B cell (primary cell): ENCODE measurements around the gene DOCK7. TPM values are rescaled to one million over a fixed set of nuclear protein-coding genes. Genes with fewer than 3 reads are reported as not detected.

Source experiments
- ATAC-seq: fragments of 200-7000 bp; cut with Tn5 transposase; one replicate; pipeline ENCODE4 v1.10.0; 2021; ENCODE audit warnings: low read depth, mild to moderate bottlenecking, moderate number of reproducible peaks, moderate library complexity
- CTCF ChIA-PET: fragments of 350-600 bp; sonication (Branson Sonifier 250); formaldehyde crosslinking; loops from one replicate; lab custom pipeline; 2021; ENCODE audit warnings: antibody characterized with exemption, inconsistent platforms; lab: Charles Lee
- POLR2A ChIA-PET: fragments of 350-600 bp; sonication (Branson Sonifier 250); formaldehyde crosslinking; loops from one replicate; lab custom pipeline; 2021; ENCODE audit warnings: antibody characterized with exemption; lab: Charles Lee
- DNase-seq: peaks from one replicate; pipeline ENCODE4 v3.0.0; 2013
- H2AFZ ChIP-seq: 2 replicates; pipeline ENCODE4 v1.6.1; 2012; ENCODE audit warnings: mild to moderate bottlenecking, low read depth, low read length; ENCODE audit not compliant: insufficient read depth, poor library complexity, severe bottlenecking
- H3K27ac ChIP-seq, 2 donors: 1 replicate in 1 of 2; 2 replicates in 1 of 2; pipeline ENCODE4 v1.5.1; 2012 to 2013; ENCODE audit warnings: low read length in 2 of 2, mild to moderate bottlenecking in 2 of 2, moderate library complexity in 1 of 2
- H3K27me3 ChIP-seq, 4 experiments: fragments of 200-600 bp in 1 of 4; sonication (generic) in 1 of 4; replicated peaks in 1 of 4; 1 replicate in 2 of 4; 2 replicates in 2 of 4; pipeline versions ENCODE4 v1.6.1 to v1.7.0; 2013 to 2016; ENCODE audit warnings: low read length in 3 of 4, mild to moderate bottlenecking in 2 of 4, mixed read lengths in 1 of 4, moderate library complexity in 1 of 4; ENCODE audit not compliant: insufficient read depth in 4 of 4, control insufficient read depth in 3 of 4; ENCODE audit errors: control extremely low read depth in 1 of 4
- H3K36me3 ChIP-seq, 2 experiments: replicated peaks in 1 of 2; 1 replicate in 1 of 2; 2 replicates in 1 of 2; pipeline versions ENCODE4 v1.6.1 to v1.7.1; 2013; ENCODE audit warnings: low read length in 1 of 2; ENCODE audit not compliant: insufficient read depth in 2 of 2, control insufficient read depth in 1 of 2; ENCODE audit errors: control extremely low read depth in 1 of 2, extremely low read depth in 1 of 2
- H3K4me1 ChIP-seq, 2 donors: fragments of 200-600 bp in 1 of 2; sonication (generic) in 1 of 2; 1 replicate in 1 of 2; 2 replicates in 1 of 2; pipeline versions ENCODE4 v1.5.1 to v1.6.1; 2013 to 2017; ENCODE audit warnings: low read length in 2 of 2; ENCODE audit not compliant: control insufficient read depth in 2 of 2, insufficient read depth in 2 of 2
- H3K4me2 ChIP-seq: replicated peaks from 2 replicates; pipeline ENCODE3; 2012; ENCODE audit warnings: mild to moderate bottlenecking, low read depth, low read length; ENCODE audit not compliant: poor library complexity, severe bottlenecking
- H3K4me3 ChIP-seq, 5 experiments: fragments of 200-600 bp in 1 of 5; sonication (generic) in 1 of 5; 1 replicate in 3 of 5; 2 replicates in 2 of 5; pipeline versions ENCODE4 v1.5.1 to v1.7.0; 2011 to 2016; ENCODE audit warnings: low read length in 4 of 5, mild to moderate bottlenecking in 4 of 5, low read depth in 2 of 5, control low read depth in 1 of 5, moderate library complexity in 1 of 5; ENCODE audit not compliant: insufficient read depth in 1 of 5; ENCODE audit errors: control extremely low read depth in 1 of 5, extremely low read depth in 1 of 5
- H3K79me2 ChIP-seq: fragments of 200-600 bp; sonication (generic); one replicate; pipeline ENCODE4 v1.6.0; 2016; ENCODE audit warnings: low read length; ENCODE audit not compliant: control insufficient read depth, insufficient read depth
- H3K9ac ChIP-seq: fragments of 200-600 bp; sonication (generic); 2 replicates; pipeline ENCODE4 v1.6.1; 2017; ENCODE audit warnings: mild to moderate bottlenecking, low read length, moderate library complexity
- H3K9me3 ChIP-seq, 3 donors: one replicate each; pipeline versions ENCODE4 v1.6.1 to v1.7.1; 2013; ENCODE audit warnings: low read length in 2 of 3; ENCODE audit not compliant: control insufficient read depth in 2 of 3, insufficient read depth in 1 of 3; ENCODE audit errors: control extremely low read depth in 1 of 3
- H4K20me1 ChIP-seq: 2 replicates; pipeline ENCODE4 v1.6.0; 2012; ENCODE audit warnings: mild to moderate bottlenecking, low read length; ENCODE audit not compliant: insufficient read depth, control insufficient read depth, poor library complexity, severe bottlenecking
- H3K27ac Mint-ChIP-seq: one replicate; pipeline ENCODE4 v1.8.0; 2021; ENCODE audit warnings: mixed read lengths
- H3K27me3 Mint-ChIP-seq: one replicate; pipeline ENCODE4 v1.8.0; 2021; ENCODE audit warnings: mixed read lengths
- H3K4me1 Mint-ChIP-seq: one replicate; pipeline ENCODE4 v1.8.0; 2021; ENCODE audit warnings: mixed read lengths
- H3K4me3 Mint-ChIP-seq: one replicate; pipeline ENCODE4 v1.8.0; 2021; ENCODE audit warnings: mixed read lengths
- H3K9me3 Mint-ChIP-seq: one replicate; pipeline ENCODE4 v1.8.0; 2022; ENCODE audit warnings: mixed read lengths; ENCODE audit not compliant: insufficient read depth
- EZH2 ChIP-seq: IDR thresholded peaks from 2 replicates; pipeline ENCODE4 v1.6.1; 2012; ENCODE audit warnings: borderline replicate concordance, low read depth, mild to moderate bottlenecking, moderate library complexity, low read length; ENCODE audit not compliant: insufficient read depth, poor library complexity, severe bottlenecking
- WGBS: methylation state at CpG from one replicate; pipeline ENCODE4 v1.1.5; 2013; ENCODE audit warnings: missing lambda C conversion rate; ENCODE audit not compliant: insufficient coverage; 5-methylcytosine and 5-hydroxymethylcytosine counted together
- intact Hi-C: fragments of 100-400 bp; cut with micrococcal nuclease; formaldehyde crosslinking; loops from one replicate; pipeline ENCODE4 v1.10.0; 2022
- polyA plus RNA-seq: library from polyadenylated mRNA; depleted of rRNA; stranded (reverse); fragments of >200 nt; gene quantifications from 2 replicates; pipeline ENCODE4 v1.2.3, GENCODE V29; 2012
- total RNA-seq, 2 donors: library from RNA; stranded (reverse); fragments of 120-200 nt in 1 of 2; gene quantifications; 1 replicate in 1 of 2; 2 replicates in 1 of 2; pipeline versions ENCODE4 v1.2.3 to v1.2.4, GENCODE V29; 2013 to 2022
- TF ChIP-seq, protein P1 (sequence below): fragments of 200-600 bp; IDR thresholded peaks from one replicate; pipeline ENCODE4 v1.8.0; 2022; ENCODE audit warnings: antibody characterized with exemption, mild to moderate bottlenecking

The DOCK7 gene
- total and polyA plus RNA-seq, 2 donors (not counting 1 experiment from before 2014, with no cell fraction given): 3.6 to 20.5 TPM

DNA sequence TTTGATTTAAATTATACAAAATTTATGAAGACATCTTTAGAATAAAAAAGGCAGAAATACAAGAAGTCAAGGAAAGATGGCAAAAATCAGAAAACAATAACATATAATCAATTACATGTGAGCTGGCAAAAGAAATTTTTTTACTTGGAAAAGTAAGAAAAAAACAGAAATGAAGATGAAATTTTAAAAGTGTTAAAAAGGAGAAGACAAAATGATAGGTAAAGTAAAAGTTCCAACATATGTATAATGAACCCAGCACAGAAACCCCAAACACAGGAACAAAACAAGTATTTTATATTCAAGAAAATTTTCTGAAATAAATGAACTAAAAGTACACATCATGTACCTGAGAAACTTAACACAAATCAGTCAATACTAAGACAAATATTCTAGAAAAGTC is 188.0 kb downstream of the DOCK7 start:
- no peaks in the 10 kb centered on the region for H3K9me3 ChIP-seq
- no peak overlapping the region for H3K4me3 Mint-ChIP-seq
- no peaks in the 10 kb centered on the region for H3K79me2 ChIP-seq
- intact Hi-C loops: no loop called here
- TF ChIP-seq, protein P1, sequence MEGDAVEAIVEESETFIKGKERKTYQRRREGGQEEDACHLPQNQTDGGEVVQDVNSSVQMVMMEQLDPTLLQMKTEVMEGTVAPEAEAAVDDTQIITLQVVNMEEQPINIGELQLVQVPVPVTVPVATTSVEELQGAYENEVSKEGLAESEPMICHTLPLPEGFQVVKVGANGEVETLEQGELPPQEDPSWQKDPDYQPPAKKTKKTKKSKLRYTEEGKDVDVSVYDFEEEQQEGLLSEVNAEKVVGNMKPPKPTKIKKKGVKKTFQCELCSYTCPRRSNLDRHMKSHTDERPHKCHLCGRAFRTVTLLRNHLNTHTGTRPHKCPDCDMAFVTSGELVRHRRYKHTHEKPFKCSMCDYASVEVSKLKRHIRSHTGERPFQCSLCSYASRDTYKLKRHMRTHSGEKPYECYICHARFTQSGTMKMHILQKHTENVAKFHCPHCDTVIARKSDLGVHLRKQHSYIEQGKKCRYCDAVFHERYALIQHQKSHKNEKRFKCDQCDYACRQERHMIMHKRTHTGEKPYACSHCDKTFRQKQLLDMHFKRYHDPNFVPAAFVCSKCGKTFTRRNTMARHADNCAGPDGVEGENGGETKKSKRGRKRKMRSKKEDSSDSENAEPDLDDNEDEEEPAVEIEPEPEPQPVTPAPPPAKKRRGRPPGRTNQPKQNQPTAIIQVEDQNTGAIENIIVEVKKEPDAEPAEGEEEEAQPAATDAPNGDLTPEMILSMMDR: no peak
- no peak for TF ChIP-seq EZH2
- H3K36me3 ChIP-seq: no peaks in the 10 kb centered on the region
- H4K20me1 ChIP-seq: no peaks in the 10 kb centered on the region
- no peaks in the 10 kb centered on the region for H3K27me3 Mint-ChIP-seq
- H3K27me3 ChIP-seq: no peaks in the 10 kb centered on the region
- no peak overlapping the region for H2AFZ ChIP-seq
- H3K27ac ChIP-seq: no peak overlapping the region
- no peaks in the 10 kb centered on the region for H3K4me1 ChIP-seq
- no peak overlapping the region for H3K4me3 ChIP-seq
- DNase-seq (no peak), ATAC-seq (no peak)
- CTCF ChIA-PET: interaction anchor here (4.4 kb wide), 1 partner anchor 247 kb away, joined by 18 read pairs; no protein-coding TSS in a partner anchor
- POLR2A ChIA-PET: no interaction called here
- no peak overlapping the region for H3K9ac ChIP-seq
- H3K4me1 Mint-ChIP-seq: no peaks in the 10 kb centered on the region
- H3K9me3 Mint-ChIP-seq: no peaks in the 10 kb centered on the region
- H3K4me2 ChIP-seq: no peak overlapping the region
- no peak overlapping the region for H3K27ac Mint-ChIP-seq

DNA sequence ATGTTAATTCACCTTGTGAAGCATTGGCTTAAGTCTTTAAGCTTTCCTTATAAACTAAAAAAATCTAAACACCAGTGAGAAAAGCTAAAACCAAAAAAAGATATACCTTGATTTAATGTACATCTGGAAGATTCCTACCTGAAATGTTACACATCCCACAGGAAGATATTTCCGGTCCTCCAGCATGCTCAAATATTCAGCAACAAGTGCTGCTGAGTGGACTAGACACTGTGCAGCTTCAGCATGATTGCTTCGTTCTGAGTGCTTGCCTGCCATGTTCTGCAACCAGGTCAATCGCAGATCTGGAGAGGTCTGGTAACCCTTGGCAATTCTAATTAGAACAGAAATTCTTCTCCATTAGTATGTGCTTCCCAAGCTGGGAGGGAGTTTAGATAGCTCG is 194.0 kb downstream of the DOCK7 start:
- Histone ChIP-seq H2AFZ (no peak overlapping the region), H3K9me3 (no peaks in the 10 kb centered on the region), H3K27me3 (no peaks in the 10 kb centered on the region), H3K9ac (no peak overlapping the region), H3K4me2 (no peak overlapping the region), H3K79me2 (no peaks in the 10 kb centered on the region), H4K20me1 (no peaks in the 10 kb centered on the region), H3K27ac (no peak overlapping the region), H3K4me3 (no peak overlapping the region), H3K4me1 (no peaks in the 10 kb centered on the region), H3K36me3 (no peaks in the 10 kb centered on the region)
- CTCF ChIA-PET: no interaction called here
- no peaks in the 10 kb centered on the region for H3K27me3 Mint-ChIP-seq
- intact Hi-C loops: no loop called here
- no peak overlapping the region for H3K27ac Mint-ChIP-seq
- no peaks in the 10 kb centered on the region for H3K4me1 Mint-ChIP-seq
- POLR2A ChIA-PET: no interaction called here
- DNase-seq: no peak
- H3K9me3 Mint-ChIP-seq: no peaks in the 10 kb centered on the region
- no peak overlapping the region for H3K4me3 Mint-ChIP-seq
- 92% methylated on average over 2 of the region's 4 CpGs for WGBS
- ATAC-seq: no peak
- no peak for TF ChIP-seq EZH2
- TF ChIP-seq, protein P1: no peak
